ENCODE results near the gene UBL5. TPM values are rescaled to one million over a fixed set of nuclear protein-coding genes. Genes with fewer than 3 reads are reported as not detected.

Gene UBL5
- polyA plus RNA-seq, 1 donor: 144 TPM

Other genes starting within 250 kb of the UBL5 start
- gene ZNF121, start 243.4 kb upstream of the UBL5 start, polyA plus RNA-seq (ENCODE audit: insufficient read length): 9.5 TPM
- gene ZNF561, start 206.7 kb upstream of the UBL5 start, polyA plus RNA-seq (ENCODE audit: insufficient read length): 34.1 TPM
- gene ZNF562, start 152.8 kb upstream of the UBL5 start, polyA plus RNA-seq (ENCODE audit: insufficient read length): 19.1 TPM
- gene ZNF846, start 59.2 kb upstream of the UBL5 start, polyA plus RNA-seq (ENCODE audit: insufficient read length): 11.0 TPM
- 34.5 TPM for gene FBXL12, start 8.8 kb upstream of the UBL5 start, polyA plus RNA-seq (ENCODE audit: insufficient read length)
- 78.3 TPM for gene PIN1, start 7.4 kb downstream of the UBL5 start, polyA plus RNA-seq (ENCODE audit: insufficient read length)
- 30.2 TPM for gene OLFM2, start 108.6 kb downstream of the UBL5 start, polyA plus RNA-seq (ENCODE audit: insufficient read length)
- gene COL5A3, start 182.6 kb downstream of the UBL5 start, polyA plus RNA-seq (ENCODE audit: insufficient read length): 77.6 TPM
- not detected for gene RDH8, start 185.6 kb downstream of the UBL5 start, polyA plus RNA-seq (ENCODE audit: insufficient read length)

All from hindlimb muscle (tissue), 1 donor.